ENCODE data around the gene VEGFB.

- TF ChIP-seq CTCF (IDR thresholded peaks at IDR 0.05) (no peak), ZSCAN20 (CRISPR knock-in tag; IDR thresholded peaks at IDR 0.05) (no peak), BHLHE40 (IDR thresholded peaks at IDR 0.05; ENCODE audit: low read depth, low read length) (no peak)
Observed at GRCh38 chr11:64234647-64235379, 429 bp downstream of the VEGFB start.

All from A549 (cell line).